GM19438 (cell line): ENCODE results near the gene LPO.

Experiments used
- ATAC-seq: cut with Tn5 transposase; IDR thresholded peaks from one replicate; pipeline ENCODE4 v1.9.1; 2021; ENCODE audit warnings: low read depth; ENCODE audit not compliant: unreplicated experiment

The LPO gene

DNA sequence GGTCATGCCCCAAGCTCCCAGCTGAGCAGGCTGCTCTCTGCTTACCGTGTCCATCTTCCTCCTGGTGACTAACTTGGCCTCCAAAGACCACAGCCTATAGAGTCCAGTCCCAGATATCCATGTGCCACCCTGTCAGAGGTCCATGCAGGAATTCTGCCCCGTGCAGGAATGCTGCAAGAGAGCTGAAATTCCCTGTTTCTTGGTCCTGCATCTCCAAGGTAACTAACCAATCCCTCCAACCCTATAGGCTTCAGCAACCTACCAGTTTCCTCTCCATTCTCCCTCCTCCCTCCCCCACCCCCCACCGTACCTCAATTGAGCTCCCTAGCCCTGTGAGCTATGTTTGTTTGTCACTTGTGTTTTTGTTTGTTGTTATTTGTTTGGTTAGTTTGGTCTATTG is 9.7 kb upstream of the LPO start:
- no peak for ATAC-seq

- no peak for ATAC-seq
These were observed 9.0 kb upstream of the LPO start for GRCh38 chr17:58229384-58229783.

GRCh38 chr17:58229881-58230280 is 8.5 kb upstream of the LPO start:
- no peak for ATAC-seq

GRCh38 chr17:58231641-58232040 is 6.7 kb upstream of the LPO start:
- no peak for ATAC-seq

DNA sequence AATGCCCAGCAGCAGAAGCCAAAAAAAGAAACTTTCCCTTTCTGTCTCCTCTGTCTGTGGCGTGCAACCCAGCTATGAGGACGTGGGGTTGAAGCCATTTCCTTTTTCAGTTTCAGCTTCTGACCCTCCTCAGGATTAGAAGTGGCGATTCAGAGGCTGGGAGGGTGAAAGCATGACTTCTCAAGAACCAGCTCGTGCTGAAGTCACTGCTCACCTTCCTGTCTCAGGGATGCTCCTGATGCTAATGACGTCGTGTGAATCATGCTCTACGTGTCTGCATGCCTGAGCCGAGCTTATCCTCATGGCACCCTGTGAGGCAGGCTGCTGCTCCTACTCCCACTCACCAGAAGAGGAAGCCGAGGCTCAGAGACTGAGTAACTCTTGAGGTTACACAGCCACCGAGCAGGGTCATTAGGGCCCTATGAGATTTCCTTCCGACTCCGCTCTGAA is 5.7 kb upstream of the LPO start:
- ATAC-seq, result peak; percentile 72

DNA sequence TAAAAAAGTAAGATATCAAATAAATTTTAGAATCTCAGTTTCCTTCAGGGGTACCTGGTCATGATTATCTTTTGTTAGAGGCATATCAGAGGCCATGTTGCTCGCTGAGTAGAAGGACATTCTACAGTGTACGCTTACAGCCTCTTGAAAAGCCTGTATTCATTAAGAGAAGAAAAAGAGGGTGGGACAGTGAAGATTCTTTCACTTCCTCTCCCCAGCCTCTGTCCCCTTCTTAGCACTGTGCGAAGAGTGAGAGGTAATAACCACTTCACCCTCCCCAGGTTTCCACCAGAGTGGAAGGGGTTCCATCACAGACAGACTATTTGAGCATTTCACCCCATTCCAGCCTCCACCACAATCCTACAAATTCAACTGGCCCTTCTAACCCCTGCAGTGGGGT is 4.8 kb upstream of the LPO start:
- peak; percentile 57 for ATAC-seq

GRCh38 chr17:58234512-58234911 is 3.9 kb upstream of the LPO start:
- no peak for ATAC-seq

GRCh38 chr17:58235821-58236220 is 2.6 kb upstream of the LPO start:
- no peak for ATAC-seq

DNA sequence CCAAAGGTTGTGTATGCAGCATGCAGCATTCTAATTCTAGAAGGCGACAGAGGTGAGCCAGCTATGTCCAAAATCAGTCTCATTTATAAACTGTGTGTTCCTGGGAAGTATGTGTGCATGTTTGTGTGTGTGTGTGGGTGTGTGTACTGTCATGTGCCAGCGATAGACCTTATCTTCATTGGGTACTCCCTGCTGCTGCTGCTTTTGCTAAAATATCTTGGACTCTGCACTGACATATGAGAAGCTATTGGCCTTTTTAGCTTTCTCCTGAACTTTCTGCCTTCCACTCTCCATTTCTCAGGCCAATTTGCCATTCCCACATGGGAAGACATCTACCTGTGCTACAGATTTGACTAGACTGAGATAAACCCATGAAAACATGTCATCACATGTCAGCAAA is 2.0 kb upstream of the LPO start:
- no peak for ATAC-seq

DNA sequence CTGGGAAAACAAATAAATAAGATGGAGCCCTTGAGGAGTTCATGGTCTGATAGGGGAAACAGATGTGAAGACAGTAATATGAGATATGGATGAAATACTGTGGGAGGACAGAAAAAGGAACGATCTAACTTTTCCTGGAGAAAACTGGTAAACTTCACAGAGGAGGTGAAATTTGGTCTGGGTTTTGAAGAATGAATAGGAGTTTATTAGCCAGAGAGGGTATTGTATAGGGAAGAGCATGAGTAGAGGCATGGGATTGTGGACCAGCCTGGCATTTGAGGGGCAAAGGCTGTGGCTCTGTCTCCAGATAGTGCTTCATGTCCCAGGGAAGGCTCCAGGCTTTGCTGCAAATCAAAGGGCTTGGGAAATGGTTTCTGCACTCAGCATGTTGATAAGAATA is 1.6 kb downstream of the LPO start:
- no peak for ATAC-seq

DNA sequence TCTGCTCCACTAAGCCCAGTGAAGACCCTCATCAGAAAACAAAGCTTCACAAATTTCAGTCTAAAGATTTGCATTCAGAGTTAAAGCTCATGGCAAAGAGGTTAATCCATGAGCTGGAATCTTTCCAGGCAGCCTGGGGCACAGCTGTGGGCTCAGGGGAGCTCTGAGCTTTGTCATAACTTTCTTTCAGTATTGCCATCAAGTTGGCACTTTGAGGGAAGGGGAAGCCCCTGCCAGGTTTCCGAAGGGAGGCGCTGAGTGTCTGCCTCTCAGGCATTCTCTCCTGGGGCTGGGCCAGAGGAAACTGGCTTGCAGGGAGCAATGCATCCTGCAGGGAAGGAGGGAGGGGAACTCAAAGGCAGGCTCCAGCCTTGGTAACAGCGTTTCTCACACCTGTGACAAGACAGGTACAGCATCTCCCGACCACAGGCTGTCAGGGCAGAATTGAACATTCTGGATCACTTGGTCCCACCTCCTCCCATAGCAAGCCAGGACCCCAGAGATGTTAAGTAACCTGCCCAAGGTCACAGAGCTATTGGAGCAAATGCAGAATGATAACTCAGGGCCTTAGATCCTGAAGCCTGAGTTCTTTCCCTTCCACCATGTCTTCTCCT is 3.9 kb downstream of the LPO start:
- no peak for ATAC-seq

GRCh38 chr17:58244963-58245362 is 6.6 kb downstream of the LPO start:
- no peak for ATAC-seq

DNA sequence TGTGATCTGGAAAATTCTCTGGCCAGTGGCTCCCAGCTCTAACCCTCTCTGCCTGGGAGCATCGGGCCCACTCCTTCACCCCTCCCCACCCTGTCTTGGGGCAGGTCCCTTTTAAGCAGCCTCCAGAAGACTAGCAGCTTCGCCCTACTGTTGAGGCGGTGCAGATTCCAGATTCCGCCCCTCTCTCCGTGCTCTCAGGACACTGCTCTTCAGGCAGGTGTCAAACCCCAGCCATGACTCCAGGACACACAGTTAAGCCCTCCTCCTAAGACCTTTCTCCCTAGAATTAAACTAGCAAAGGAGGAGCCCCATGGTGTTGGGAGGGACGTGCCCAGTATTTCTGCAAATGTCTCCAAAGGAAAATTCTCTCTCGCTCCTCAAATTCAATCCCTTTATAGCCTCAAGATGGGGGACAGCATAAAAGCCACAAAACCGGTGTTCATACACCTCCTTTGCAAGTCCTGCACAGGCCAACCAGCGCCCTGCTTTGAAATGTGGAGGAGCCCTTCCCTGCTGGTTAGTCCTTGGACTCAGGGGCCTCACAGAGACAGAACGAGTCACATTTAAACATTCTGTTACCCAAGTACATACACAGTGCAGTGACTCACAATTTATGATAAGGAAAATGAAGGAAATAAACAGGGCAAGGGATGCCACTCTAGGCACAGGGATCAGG is 7.2 kb downstream of the LPO start:
- no peak for ATAC-seq

- no peak for ATAC-seq
These were observed 7.8 kb downstream of the LPO start for GRCh38 chr17:58246104-58246740.

DNA sequence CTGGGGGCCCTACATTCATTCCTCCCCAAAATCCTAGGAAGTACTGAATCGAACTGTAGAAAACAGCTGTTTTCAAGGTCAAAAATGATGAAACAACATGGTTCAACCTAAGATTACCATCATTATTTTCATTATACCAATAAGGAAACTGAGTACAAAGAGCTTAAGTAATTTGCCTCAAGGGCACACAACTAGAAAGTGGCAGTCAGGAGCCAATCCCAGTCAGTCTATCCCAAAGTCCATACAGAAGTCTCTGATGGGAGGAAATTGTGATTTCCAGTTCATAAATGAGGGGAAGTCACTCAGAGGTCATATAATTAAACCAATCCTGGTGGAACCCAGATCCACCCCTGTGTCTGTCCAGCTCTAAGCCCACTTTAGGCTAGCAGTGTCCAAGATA is 8.4 kb downstream of the LPO start:
- no peak for ATAC-seq

- no peak for ATAC-seq
These were observed 9.4 kb downstream of the LPO start for GRCh38 chr17:58247511-58248363.

DNA sequence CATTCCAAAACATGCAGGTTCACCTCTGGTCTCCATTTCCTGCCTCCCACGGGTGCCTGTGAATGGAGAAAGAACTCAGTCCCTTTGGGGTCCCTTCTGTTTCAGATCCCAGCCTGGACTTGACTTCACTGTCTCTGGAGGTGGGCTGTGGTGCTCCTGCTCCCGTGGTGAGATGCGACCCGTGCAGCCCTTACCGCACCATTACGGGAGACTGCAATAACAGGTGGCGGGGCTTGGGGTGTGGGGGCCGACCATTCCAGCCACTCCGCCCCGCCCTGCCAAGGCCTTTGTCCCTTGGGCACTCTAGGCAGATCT is 10.5 kb downstream of the LPO start:
- ATAC-seq, result no peak

DNA sequence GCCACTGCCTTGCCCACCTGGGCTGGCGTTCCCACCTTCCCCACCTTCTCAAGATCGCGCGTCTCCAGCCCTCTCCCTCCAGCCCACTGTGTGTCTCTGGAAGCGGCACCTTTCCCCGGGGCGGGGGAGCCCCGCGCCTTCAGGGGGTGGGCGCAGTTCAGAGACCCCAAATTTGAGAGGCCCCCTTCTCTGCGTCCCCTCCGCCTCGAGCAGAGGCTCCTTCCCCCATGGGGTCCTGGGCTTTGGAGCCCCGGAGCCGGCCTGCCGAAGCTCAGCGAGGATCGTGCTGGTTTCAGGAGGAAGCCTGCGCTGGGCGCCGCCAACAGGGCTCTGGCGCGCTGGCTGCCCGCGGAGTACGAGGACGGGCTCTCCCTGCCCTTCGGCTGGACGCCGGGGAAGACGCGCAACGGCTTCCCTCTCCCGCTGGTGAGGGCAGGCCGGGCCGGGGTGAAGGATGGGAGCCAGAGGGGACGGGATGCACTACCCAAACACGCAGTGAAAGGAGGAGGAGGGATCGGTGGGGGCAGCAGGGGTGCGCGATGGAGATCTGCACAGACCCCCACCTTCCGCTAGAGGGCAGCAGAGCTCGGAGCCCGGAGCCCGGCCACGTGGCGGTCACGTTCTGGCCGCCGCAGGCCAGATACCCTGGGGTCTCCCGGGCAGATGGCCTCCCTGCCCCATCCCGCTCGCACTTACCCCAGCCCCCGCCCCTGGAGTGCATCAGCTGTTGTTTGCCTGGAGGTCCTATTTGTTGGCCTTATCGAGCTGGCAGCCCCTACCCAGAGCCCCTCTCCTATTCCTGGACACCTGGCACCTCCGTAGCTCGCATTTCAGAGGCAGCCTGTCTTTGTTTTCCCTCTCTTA is 11.1 kb downstream of the LPO start:
- no peak for ATAC-seq

DNA sequence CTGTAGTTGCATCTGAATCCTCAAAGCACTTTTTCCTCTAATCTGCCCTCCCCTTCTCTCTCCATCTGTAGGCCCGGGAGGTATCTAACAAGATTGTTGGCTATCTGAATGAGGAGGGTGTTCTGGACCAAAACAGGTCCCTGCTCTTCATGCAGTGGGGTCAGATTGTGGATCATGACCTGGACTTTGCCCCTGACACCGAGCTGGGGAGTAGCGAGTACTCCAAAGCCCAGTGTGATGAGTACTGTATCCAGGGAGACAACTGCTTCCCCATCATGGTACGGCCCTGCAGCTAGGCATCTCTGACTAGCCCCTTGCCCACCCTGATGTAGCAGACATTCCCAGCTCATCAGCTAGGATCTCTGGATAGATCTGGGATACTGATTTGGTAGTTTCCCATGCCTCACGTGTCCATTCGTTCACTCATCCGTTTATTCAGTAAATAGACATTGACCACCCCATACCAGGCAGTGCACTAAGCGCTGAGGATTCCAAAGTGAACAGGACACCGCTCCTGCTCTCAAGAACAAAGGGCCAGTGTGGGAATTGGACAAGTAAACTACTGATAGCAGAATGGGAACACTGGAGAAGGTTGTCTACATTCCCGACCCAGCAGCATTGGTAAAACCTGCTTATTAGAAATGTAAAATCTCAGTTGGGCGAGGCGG is 12.1 kb downstream of the LPO start:
- no peak for ATAC-seq

DNA sequence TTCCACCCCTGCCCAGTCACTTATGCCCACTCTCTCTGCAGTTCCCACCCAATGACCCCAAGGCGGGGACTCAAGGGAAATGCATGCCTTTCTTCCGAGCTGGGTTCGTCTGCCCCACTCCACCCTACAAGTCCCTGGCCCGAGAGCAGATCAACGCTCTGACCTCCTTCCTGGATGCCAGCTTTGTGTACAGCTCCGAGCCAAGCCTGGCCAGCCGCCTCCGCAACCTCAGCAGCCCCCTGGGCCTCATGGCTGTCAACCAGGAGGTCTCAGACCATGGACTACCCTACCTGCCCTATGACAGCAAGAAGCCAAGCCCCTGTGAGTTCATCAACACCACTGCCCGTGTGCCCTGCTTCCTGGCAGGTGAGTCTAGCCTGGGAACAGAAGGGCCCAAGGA is 13.8 kb downstream of the LPO start:
- no peak for ATAC-seq
